ENCODE measurements around the gene UAP1L1.

GRCh38 chr9:137080260-137081122, 3.2 kb downstream of the UAP1L1 start:
- TF ChIP-seq ZNF354C (tag by site-specific recombination; IDR thresholded peaks at IDR 0.05; ENCODE audit: borderline replicate concordance, low read depth) (no peak), CTCF (tag by site-specific recombination; IDR thresholded peaks at IDR 0.05) (no peak), PBX3 (CRISPR knock-in tag; IDR thresholded peaks at IDR 0.05) (no peak), ZNF24 (tag by site-specific recombination; IDR thresholded peaks at IDR 0.05) (no peak), ZNF76 (tag by site-specific recombination; IDR thresholded peaks at IDR 0.05; ENCODE audit: borderline replicate concordance, low read depth) (no peak), ZNF558 (tag by site-specific recombination; IDR thresholded peaks at IDR 0.05) (no peak)
- TF ChIP-seq, protein P1, sequence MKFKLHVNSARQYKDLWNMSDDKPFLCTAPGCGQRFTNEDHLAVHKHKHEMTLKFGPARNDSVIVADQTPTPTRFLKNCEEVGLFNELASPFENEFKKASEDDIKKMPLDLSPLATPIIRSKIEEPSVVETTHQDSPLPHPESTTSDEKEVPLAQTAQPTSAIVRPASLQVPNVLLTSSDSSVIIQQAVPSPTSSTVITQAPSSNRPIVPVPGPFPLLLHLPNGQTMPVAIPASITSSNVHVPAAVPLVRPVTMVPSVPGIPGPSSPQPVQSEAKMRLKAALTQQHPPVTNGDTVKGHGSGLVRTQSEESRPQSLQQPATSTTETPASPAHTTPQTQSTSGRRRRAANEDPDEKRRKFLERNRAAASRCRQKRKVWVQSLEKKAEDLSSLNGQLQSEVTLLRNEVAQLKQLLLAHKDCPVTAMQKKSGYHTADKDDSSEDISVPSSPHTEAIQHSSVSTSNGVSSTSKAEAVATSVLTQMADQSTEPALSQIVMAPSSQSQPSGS (tag by site-specific recombination; IDR thresholded peaks at IDR 0.05; ENCODE audit: low read depth): no peak
